Fibroblast of peridontal ligament (primary cell): ENCODE results near the gene VPS4A.

Source experiments
- DNase-seq: peaks from one replicate; pipeline ENCODE4 v3.0.0-alpha.2; 2010; ENCODE audit errors: extremely low read depth

Gene VPS4A

GRCh38 chr16:69365901-69366300 is 54.8 kb downstream of the VPS4A start:
- DNase-seq = no peak

GRCh38 chr16:69366431-69366830 is 55.3 kb downstream of the VPS4A start:
- DNase-seq = no peak

- DNase-seq = no peak
These were observed 56.8 kb downstream of the VPS4A start for GRCh38 chr16:69367980-69368379.

DNA sequence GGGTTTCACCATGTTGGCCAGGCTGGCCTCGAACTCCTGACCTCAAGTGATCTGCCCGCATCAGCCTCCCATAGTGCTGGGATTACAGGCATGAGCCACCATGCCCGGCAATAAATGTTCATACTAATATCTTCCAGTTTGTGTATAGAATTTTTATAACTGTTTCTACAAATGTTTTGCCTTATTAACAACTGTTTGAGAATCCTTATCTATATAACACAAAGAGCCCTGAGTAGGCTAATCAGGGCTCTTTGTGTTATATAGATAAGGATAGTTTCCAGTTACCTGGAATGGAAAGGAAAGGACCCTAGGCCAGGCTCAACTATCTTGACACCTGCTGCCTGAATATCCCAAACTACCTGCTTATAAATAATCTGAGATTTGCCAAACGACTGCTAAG is 57.7 kb downstream of the VPS4A start:
- DNase-seq = no peak

DNA sequence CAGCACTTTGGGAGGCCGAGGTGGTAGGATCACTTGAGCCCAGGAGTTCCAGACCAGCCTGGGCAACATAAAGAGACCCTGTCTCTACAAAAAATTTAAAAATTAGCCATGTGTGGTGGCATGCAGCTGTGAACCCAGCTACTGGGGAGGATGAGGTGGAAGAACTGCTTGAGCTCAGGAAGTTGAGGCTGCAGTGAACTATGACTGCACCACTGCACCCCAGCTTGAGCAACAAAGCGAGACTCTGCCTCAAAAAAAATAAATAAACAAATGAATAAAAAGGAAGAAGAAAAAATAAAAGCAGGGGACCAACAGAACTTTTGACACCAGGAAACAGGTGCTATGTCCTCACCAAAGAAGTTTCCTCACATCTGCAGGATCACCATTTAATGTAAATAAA is 60.4 kb downstream of the VPS4A start:
- DNase-seq = no peak

DNA sequence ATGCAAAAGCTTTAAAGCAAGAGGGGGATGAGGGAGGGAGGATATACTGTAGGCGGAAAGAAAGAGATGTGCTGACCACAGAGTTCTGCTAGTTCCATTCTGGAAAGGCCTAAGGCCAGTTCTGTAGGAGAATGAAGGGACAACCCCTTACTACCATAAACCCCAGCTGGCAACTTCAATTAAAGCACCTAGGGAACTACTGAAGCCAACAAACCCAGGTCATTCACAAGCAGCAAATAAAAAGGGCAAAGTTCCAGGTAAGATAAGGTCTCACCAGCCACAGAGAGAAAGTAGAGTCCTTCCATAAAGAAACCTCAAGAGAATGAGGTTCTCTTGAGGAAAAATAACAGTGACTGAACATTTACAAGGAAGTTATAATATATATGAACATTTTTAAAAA is 61.9 kb downstream of the VPS4A start:
- DNase-seq = no peak
